Panc1 (cell line): ENCODE data around the gene ITGB3. TPM values are rescaled to one million over a fixed set of nuclear protein-coding genes. Genes with fewer than 3 reads are reported as not detected.

ENCODE experiments used
- ATAC-seq: fragments of 200-7000 bp; cut with Tn5 transposase; 2 replicates; pipeline ENCODE4 v1.9.1; 2020; ENCODE audit warnings: mild to moderate bottlenecking, moderate library complexity
- BruUV-seq: library from RNA; stranded (reverse); fragments of 400-500 nt; replicated peaks from 2 replicates; lab custom pipeline; 2021; lab: Mats Ljungman, UMichigan
- CTCF ChIA-PET: fragments of 300-600 bp; sonication (Branson Sonifier 250); formaldehyde crosslinking; loops from one replicate; lab custom pipeline; 2022; ENCODE audit warnings: antibody characterized with exemption; lab: Charles Lee
- POLR2A ChIA-PET: fragments of 300-600 bp; sonication (Branson Sonifier 250); formaldehyde crosslinking; loops from one replicate; lab custom pipeline; 2022; ENCODE audit warnings: antibody characterized with exemption; lab: Charles Lee
- DNase-seq: peaks from one replicate; pipeline ENCODE4 v3.0.0-alpha.2; 2010; ENCODE audit warnings: low read depth, low spot score
- H3K27ac ChIP-seq: 2 replicates; pipeline ENCODE4 v1.5.1; 2011; ENCODE audit warnings: mild to moderate bottlenecking, low read length, inconsistent platforms
- H3K27me3 ChIP-seq: fragments of 200-500 bp; sonication (Bioruptor generic); 2 replicates; pipeline ENCODE4 v1.6.0; 2014; ENCODE audit warnings: low read length, inconsistent platforms; ENCODE audit not compliant: control insufficient read depth, insufficient read depth
- H3K36me3 ChIP-seq: fragments of 200-500 bp; sonication (Bioruptor generic); 2 replicates; pipeline ENCODE4 v1.5.1; 2014; ENCODE audit warnings: inconsistent platforms, mild to moderate bottlenecking, low read length, moderate library complexity; ENCODE audit not compliant: control insufficient read depth, insufficient read depth
- H3K4me1 ChIP-seq: 2 replicates; pipeline ENCODE4 v1.5.1; 2011; ENCODE audit warnings: inconsistent platforms, mild to moderate bottlenecking, low read length, moderate library complexity; ENCODE audit not compliant: control insufficient read depth, insufficient read depth
- H3K4me3 ChIP-seq, 2 experiments: 2 replicates each; pipeline ENCODE4 v1.5.1; 2011 to 2012; ENCODE audit warnings: low read depth in 2 of 2, low read length in 2 of 2, mild to moderate bottlenecking in 2 of 2, inconsistent platforms in 1 of 2, moderate library complexity in 1 of 2
- H3K9me3 ChIP-seq: fragments of 200-500 bp; sonication (Bioruptor generic); 2 replicates; pipeline ENCODE4 v1.5.1; 2014; ENCODE audit warnings: low read depth, mild to moderate bottlenecking, inconsistent platforms, low read length, moderate library complexity; ENCODE audit not compliant: control insufficient read depth, insufficient read depth
- POLR2AphosphoS5 ChIP-seq: IDR thresholded peaks from 2 replicates; pipeline ENCODE4 v1.6.1; 2012; ENCODE audit warnings: mild to moderate bottlenecking, low read depth, low read length, moderate library complexity
- REST ChIP-seq, 2 experiments: IDR thresholded peaks; 2 replicates each; pipeline ENCODE4 v1.6.1; 2011 to 2012; ENCODE audit warnings: low read depth in 2 of 2, control low read depth in 1 of 2, low read length in 1 of 2, mild to moderate bottlenecking in 1 of 2, moderate library complexity in 1 of 2; ENCODE audit not compliant: insufficient read depth in 1 of 2
- SIN3A ChIP-seq: IDR thresholded peaks from 2 replicates; pipeline ENCODE4 v1.6.1; 2012; ENCODE audit warnings: low read depth, mild to moderate bottlenecking, low read length, moderate library complexity, borderline replicate concordance; ENCODE audit not compliant: insufficient read depth
- TCF7L2 ChIP-seq: IDR thresholded peaks from 2 replicates; pipeline ENCODE4 v1.6.1; 2011; ENCODE audit warnings: mild to moderate bottlenecking, low read depth, low read length, inconsistent platforms
- in situ Hi-C: cut with HindIII; loops from 2 replicates; pipeline ENCODE4 v1.10.0; 2016; ENCODE audit warnings: low sequenced_read_pairs, low pct_unique_long_range_greater_than_20kb
- intact Hi-C: fragments of 100-400 bp; cut with micrococcal nuclease; formaldehyde crosslinking; loops from one replicate; pipeline ENCODE4 v1.10.0; 2022; ENCODE audit not compliant: unreplicated experiment
- total RNA-seq: library from RNA; stranded (reverse); gene quantifications from one replicate; pipeline ENCODE4 v1.2.1, GENCODE V29; 2021; ENCODE audit not compliant: unreplicated experiment
- TF ChIP-seq, protein P1 (sequence below): fragments of 450-650 bp; IDR thresholded peaks from 2 replicates; pipeline ENCODE4 v1.5.1; 2017; ENCODE audit warnings: mild to moderate bottlenecking

Gene ITGB3
- total RNA-seq, 1 experiment from 2014 or later = 17.6 TPM

DNA sequence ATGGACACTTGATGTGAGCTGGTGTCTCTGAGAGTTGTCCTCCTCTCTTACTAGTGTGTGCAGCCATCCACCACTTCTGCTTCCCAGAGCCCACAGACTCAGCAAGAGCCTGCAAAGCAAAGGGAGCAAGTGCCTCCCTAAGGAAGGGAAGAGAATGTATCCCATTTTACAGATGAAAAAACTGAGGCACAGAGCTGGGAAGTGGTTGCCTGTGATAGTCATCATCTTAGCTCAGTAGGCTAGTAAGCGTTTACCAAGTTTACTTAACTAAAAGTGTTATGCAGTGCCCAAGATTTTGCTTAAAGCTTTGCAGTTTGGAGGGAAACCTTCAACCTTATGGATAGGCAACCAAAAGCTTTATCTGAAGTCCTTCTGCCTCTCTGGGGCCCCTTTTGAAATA is 47.1 kb downstream of the ITGB3 start:
- Histone ChIP-seq H3K36me3 (no peaks in the 10 kb centered on the region), H3K9me3 (no peaks in the 10 kb centered on the region), H3K27me3 (no peaks in the 10 kb centered on the region), H3K4me3 (no peak overlapping the region), H3K27ac (no peak overlapping the region), H3K4me1 (peaks cover 7% of the 10 kb centered on the region; the same call in 1 of the 2 replicates)
- TF ChIP-seq POLR2AphosphoS5 = no peak
- TF ChIP-seq, protein P1, sequence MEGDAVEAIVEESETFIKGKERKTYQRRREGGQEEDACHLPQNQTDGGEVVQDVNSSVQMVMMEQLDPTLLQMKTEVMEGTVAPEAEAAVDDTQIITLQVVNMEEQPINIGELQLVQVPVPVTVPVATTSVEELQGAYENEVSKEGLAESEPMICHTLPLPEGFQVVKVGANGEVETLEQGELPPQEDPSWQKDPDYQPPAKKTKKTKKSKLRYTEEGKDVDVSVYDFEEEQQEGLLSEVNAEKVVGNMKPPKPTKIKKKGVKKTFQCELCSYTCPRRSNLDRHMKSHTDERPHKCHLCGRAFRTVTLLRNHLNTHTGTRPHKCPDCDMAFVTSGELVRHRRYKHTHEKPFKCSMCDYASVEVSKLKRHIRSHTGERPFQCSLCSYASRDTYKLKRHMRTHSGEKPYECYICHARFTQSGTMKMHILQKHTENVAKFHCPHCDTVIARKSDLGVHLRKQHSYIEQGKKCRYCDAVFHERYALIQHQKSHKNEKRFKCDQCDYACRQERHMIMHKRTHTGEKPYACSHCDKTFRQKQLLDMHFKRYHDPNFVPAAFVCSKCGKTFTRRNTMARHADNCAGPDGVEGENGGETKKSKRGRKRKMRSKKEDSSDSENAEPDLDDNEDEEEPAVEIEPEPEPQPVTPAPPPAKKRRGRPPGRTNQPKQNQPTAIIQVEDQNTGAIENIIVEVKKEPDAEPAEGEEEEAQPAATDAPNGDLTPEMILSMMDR = no peak
- no peak for TF ChIP-seq REST (IDR thresholded peaks at IDR 0.05; ENCODE audit: insufficient read depth in 1 of 2, low read depth in 2 of 2, low read length in 1 of 2)
- no peak for TF ChIP-seq SIN3A
- no peak for TF ChIP-seq TCF7L2
- ChIA-PET CTCF (no interaction called here), POLR2A (no interaction called here)
- no TSS peak for BruUV-seq
- in situ Hi-C loops (no loop called here), intact Hi-C loops (no loop called here)
- no peak for DNase-seq
- no peak for ATAC-seq

DNA sequence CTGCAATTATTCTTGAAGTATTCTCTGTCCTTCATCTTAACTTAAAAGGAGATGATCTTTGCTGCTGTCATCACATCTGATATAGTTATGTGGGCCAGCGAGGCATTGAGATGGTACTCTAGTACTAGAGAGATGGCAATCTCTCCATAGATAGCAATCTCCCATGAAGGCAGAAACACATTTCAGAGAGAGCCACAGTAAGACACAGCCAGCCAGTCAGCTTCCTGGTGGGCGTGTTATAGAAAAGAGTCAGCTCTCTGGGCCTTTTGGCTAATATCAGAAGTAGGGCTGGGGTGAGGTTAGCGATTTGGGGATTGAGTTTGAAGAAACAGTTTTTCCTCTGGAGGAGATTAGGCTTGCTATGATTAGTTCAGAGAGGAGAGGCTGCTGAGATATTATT is 47.5 kb downstream of the ITGB3 start:
- H3K9me3 ChIP-seq = no peaks in the 10 kb centered on the region
- in situ Hi-C loops = no loop called here
- no peak overlapping the region for H3K27ac ChIP-seq
- ChIA-PET CTCF (no interaction called here), POLR2A (no interaction called here)
- no peaks in the 10 kb centered on the region for H3K27me3 ChIP-seq
- no TSS peak for BruUV-seq
- H3K36me3 ChIP-seq = no peaks in the 10 kb centered on the region
- intact Hi-C loops = no loop called here
- DNase-seq (no peak), ATAC-seq (no peak)
- TF ChIP-seq POLR2AphosphoS5 (no peak), SIN3A (no peak)
- TF ChIP-seq, protein P1 = no peak
- H3K4me3 ChIP-seq = no peak overlapping the region
- H3K4me1 ChIP-seq = peaks cover 11% of the 10 kb centered on the region
